HG03175 (cell line): ENCODE measurements around the gene DNAJB14.

ENCODE experiments used
- ATAC-seq: cut with Tn5 transposase; IDR thresholded peaks from one replicate; pipeline ENCODE4 v1.9.1; 2021; ENCODE audit warnings: mild to moderate bottlenecking, moderate library complexity; ENCODE audit not compliant: unreplicated experiment

The DNAJB14 gene

DNA sequence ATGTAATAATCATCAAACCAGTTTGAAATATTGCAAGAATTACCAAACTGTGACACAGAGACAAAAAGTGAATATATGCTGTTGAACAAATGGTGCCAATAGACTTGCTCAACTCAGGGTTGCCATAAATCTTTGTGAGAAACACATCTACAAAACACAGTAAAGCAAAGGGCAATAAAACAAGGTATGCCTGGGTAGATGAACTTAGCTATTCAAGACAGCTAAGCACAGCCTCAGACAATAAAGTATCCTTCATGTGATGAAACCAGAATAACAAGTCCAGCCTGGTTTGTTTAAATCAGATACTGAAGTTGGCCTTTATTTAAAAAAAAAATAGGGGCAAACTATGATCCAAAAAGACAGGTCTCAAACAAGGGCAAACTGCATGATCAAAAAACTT, 71.3 kb downstream of the DNAJB14 start:
- no peak for ATAC-seq

DNA sequence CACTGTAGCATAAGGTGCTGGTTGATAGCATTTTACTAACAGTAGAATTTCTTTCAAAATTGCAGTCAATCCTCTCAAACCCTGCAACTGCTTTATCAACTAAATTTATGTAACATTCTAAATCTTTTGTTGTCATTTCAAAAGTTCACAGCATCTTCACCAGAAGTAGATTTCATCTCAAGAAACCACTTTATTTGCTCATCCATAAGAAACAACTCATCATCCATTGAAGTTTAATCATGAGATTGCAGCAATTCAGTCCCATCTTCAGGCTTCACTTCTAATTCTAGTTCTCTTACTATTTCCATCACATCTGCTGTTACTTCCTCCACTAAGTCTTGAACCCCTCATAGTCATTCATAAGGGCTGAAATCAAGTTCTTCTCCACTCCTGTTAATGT, 73.8 kb downstream of the DNAJB14 start:
- ATAC-seq: no peak

DNA sequence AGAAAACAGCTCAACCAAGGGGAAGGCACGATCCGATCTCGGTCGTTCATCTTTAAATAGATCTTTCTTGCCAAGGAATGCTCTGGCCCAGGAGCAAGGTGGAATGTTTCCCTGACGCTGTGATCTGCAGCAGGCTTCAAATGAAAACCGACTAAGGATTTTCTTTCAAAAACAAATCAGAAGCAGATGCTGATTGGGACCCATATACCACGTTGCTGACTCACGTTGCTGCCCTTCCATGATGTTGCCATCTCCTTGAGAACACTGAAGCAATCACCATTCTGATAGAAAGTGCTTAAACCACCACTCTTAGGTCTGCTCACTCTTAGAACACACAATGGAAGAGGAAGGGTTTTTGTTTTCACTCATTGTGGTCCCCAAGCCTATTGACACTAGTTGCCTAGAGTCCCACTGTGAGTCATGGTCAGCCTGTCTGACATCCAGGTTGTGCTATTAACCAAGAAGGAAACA, 78.3 kb downstream of the DNAJB14 start:
- ATAC-seq: no peak

DNA sequence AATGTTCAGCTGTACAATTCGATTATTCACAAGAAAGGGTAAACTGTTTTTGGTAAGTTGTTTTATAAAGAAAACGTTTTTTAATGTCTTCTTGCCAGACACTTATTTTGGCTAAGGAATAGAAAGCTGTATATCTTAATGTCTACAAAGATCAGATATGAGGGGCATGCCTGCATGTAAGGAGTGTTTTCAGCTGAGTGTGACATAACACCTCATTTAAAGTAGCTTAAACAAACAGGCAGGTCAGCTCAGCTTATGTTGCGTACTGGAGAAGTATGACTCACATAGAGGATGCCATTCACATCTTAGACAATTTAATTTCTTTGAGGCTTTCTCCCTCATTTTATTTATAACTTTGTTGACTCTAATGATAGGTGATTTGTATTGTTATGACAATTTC, 82.6 kb downstream of the DNAJB14 start:
- ATAC-seq: no peak

DNA sequence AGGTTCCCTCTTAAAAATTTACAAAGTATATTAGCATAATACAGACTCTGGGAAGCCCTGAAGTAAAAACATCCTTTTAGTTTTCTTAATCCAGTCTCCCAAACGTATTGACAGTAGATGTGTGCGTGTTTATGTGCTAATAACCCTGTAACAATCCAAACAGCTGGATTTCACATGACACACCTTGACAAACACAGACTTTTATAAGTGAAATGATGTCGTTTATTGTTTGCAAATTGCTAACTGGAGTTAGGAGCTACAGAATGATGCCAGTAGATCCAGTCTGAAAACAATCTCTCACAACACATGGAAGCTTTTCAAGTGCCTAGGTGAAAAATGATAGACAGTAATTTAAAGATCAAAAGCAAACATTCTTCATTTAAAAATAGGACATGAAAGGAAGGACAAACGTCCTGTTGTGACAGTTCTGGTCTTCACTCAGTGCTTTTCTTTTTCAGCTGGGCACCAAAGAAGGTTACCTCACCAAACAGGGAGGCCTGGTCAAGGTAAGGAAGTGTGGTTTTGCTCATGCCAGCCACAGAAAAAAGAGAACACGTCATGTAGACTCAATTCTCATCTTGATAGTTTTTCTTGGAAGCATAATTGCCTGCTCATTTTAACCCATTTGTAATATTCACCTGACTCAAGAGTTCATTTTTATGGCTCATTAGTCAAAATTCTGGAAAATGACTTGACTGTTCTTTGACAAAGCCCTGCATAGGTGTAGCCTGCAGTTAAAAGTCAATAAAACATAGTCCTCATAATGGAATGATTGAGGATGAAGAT, 85.1 kb downstream of the DNAJB14 start:
- ATAC-seq: peak; percentile 56

DNA sequence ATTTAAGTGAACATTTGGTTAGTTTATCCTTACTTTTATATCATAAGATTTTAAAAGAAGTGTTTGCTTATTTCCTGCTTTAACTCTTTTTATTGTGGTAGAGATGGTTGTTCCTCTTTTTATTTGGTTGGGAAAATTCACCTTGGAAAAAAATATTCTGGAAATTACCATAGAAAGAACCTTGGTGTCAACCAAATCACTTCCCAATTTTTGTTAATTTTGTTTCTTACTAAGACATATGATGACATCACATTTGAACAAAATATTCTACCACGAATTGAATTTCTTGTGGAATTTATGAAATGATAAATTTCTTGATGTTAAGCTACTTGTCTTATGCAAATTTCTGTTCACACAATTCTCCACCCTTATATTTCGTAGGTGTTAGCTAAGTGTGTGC, 85.9 kb downstream of the DNAJB14 start:
- ATAC-seq: no peak

DNA sequence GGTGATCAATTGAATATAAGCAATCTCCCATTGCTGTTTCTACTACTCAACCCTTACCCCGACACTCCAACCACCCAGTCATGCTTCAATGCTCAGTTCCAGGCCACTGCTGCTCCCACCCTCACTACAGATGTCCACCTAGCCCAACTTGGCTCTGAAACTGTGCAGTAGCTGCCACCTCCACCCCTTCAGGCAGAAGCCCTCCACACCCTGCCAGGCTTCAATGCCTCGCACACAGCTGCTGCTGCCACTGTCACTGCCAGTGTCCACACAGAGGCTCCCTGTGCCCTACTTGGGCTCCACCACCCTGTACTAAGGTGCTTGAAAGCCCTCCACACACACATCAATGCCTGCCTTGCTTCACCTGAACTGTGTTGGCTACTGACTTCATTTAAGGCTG, 86.8 kb downstream of the DNAJB14 start:
- peak; percentile 64 for ATAC-seq

DNA sequence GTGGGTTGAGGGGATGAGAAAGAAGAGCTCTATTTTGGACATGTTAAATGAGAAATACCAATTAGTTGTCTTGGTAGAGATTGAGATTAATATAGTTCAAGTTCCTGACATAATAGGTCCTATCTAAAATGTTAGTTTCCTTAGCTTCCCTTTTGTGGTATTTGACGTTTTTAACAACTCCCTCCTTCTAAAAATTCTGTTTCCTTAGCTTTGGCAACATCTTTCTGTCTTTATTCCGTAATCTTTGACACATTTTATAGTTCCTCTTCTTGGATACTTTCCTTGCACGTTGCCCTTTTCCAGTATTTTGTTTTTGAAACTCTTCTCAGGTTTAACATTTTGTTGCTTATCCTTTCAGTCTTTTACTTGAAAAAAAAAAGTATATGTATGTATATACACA, 89.1 kb downstream of the DNAJB14 start:
- no peak for ATAC-seq

DNA sequence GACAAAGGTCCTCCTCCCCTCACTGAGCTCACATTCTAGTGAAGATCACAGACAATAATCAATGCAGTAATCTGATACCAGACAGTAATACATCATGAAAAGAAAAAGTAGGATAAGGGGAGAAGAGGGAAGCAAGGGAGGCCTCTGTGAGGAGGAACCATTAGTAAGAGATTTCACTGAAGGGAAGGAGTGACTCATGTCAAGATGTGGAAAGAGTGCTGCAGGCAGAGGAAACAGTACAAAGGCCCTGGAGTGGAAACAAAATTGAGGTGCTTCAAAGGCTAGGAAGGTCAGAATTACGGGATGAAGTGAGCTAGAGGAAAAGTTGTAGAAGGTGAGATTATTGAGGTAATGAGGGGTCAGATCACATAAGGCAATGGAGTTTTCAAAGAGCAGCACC, 90.3 kb downstream of the DNAJB14 start:
- no peak for ATAC-seq

DNA sequence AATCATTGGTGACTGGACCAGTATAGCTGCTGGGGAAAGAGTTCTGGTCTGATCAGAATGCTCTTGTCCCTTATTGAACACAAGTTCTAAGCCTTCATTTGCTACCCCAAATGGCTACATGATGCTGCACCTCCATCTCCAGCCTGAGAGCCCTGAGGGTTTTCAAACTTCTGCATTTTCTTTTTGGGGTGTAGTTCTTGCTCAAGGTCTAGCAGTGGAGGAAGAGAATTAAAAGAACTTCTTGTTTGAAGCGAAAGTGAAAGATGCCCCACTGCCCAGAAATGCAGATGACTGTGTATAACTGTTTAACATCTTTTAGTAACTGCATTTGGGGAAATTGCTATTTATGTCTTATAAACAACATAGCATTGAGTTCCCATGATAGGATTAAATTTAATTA, 90.7 kb downstream of the DNAJB14 start:
- ATAC-seq: peak; percentile 53

DNA sequence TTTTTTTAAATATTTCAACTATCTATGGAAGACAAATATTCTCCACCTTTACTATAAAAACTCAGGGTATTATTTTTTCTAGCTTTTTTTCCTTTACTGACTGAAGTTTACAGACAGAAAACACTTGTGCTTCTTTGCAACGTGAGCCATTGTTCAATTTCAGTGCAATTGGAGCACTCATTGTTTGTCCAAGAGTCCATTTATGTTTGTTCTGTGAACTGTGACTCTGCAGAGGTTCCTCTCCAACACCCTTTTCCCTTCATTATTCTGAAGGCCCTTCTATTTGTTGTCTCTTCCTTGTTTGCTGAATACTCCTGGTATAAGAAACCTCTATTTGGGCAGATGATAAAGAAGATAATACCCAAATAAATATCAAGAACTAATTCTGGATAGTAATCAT, 92.4 kb downstream of the DNAJB14 start:
- ATAC-seq: no peak

DNA sequence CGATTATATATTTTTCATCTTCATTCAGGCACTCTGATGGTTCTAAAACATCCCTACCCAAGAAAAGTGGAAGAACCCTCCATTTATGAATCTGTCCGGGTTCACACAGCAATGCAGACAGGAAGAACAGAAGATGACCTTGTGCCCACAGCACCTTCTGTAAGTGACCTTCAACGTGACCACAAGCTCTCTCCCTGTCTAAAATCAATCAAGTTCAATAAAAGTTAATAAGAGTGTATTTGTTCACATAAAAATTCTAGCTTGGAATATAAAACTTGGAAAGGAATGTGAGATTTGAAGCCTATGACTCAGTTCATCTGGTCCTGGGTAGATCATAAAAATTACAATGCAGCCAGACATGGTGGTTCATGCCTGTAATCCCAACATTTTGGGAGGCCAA, 93.2 kb downstream of the DNAJB14 start:
- no peak for ATAC-seq

DNA sequence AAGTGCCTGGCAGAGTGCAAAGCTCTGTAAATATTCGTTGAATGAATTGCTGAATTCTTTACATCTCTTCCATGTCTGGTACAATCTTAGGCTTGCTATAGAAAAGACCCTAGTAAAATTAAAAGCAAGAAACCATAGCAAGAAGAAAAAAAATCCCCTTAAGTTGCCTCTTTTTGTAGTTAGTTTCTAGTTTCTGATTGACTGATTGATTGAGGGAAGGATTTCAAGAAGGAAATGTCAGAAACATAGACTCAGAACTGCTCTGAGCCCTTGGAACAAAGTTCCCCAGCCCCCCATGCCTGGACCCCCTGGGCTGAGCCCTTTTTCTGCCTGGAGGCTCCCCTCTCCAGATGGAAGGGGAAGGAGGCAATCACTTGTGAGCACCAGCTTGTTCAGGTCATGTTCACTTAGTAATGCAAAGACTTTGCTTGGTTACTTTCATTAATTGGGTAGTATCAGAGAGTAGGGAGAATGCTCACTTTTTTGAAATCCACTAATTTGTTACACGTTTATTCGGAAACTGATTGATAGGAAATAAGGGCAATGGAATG, 94.1 kb downstream of the DNAJB14 start:
- ATAC-seq: no peak

DNA sequence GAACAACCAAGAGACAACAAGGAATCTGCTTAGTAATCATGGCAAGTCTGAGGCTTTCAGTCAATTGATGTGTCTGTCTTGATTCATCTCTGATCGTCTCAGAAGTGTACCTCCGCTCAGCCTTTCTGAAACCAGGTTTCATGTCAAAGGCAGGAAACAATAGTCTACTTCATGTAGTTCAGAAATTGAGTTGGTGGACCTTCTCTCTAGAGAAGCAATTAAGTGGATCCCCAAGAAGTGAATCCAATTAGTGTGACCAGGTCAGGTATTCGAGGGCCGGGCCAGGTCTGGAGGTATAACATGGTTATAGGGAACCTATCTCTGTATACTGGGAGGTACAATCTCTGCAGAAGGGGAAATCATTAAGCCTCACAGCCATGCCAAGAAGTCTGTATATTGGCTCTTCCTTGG, 97.8 kb downstream of the DNAJB14 start:
- ATAC-seq: peak; percentile 26

DNA sequence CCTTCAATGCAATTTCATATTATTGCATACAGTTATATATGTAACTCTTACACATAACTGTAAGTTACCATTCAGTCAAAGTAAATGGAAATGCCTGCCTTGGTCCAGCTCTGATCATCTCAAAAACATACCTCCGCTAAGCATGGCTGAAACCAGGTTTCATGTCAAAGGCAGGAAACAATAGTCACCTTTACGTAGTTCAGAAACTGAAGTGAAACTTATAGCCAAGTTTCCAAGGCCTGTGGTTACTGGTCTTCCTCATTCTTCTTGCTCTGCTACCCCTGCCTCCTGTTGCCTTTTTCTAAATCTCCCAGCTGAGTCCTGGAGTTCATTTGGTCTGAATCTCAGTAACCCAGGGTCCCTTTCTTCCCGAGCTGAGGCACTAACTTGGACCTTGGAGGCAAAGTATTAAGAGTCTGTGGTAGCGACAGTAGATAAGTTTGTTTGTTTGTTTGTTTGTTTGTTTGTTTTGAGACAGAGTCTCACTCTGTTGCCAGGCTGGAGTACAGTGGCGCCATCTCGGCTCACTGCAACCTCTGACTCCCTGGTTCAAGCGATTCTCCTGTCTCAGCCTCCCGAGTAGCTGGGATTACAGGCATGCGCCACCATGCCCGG, 98.9 kb downstream of the DNAJB14 start:
- peak; percentile 67 for ATAC-seq

DNA sequence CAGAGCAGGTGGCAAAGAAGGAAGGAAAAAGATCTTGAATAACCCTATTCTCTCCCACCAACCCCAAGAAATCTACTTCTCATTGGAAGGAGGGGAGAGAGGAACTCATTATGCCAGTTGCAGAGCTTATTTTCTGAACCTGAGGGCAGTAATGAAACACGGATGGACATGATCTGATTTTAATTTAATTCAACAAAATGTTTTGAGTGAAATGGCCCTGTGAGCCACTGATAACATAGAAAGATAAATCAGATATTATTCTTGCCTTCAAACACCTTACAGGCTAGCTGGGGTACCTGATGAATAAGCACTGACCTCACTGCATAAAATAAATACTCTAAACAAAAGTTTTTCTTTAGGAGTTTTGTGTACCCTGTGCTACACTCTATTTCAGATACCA, 99.5 kb downstream of the DNAJB14 start:
- no peak for ATAC-seq
